HG03066 (cell line): ENCODE data around the gene IL17RD.

Source experiments
- ATAC-seq: cut with Tn5 transposase; IDR thresholded peaks from one replicate; pipeline ENCODE4 v1.9.1; 2021; ENCODE audit warnings: low read depth; ENCODE audit not compliant: unreplicated experiment

The IL17RD gene

GRCh38 chr3:57074135-57074534, 91.0 kb downstream of the IL17RD start:
- no peak for ATAC-seq

GRCh38 chr3:57073628-57074027, 91.5 kb downstream of the IL17RD start:
- no peak for ATAC-seq

GRCh38 chr3:57069503-57069902, 95.7 kb downstream of the IL17RD start:
- no peak for ATAC-seq

DNA sequence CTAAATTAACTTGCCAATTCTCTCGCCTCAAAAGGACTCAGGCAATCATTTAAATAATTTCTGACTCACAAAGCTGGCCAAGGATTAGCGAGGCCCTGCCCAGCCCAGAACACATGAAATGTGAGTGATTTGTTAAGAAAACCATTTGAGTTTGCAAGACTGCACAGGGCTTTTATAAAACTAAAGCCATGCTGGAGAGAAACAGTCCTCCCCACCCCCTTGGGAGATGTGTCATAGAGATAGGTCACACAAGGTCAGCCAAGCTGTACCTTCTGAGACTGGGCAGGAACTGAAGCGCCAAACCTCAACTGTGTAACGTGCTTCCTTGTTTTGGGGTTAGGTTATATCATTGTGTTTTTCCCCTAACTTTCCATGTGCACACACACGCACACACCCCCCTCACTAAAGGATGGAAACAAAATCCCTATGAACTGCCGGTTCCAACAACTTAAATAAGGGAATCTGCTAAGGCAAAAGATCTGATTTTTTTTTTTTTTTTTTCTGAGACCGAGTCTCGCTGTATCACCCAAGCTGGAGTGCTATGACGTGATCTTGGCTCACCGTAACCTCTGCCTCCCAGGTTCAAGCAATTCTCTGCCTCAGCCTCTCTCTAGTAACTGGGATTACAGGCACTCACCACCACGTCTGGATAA, 96.6 kb downstream of the IL17RD start:
- peak; percentile 99 for ATAC-seq

GRCh38 chr3:57066471-57066870, 98.7 kb downstream of the IL17RD start:
- ATAC-seq = no peak

DNA sequence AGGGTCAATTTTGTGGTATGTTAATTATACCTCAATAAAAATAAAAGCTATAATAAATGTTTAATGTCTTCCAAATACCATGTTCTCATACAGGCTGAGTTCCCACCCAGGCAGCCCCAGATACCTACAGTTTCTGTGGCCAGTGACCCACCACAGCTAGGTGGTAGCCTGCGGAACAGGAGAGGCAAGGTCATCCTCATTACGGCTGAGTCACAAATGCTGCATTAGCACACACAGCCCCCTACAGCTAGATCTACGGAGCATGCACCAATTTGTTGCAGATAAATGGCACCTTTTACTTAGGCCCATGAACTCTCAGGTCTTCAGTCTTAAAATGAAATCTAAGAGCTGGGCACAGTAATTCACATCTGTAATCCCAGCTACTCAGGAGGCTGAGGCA, 99.6 kb downstream of the IL17RD start:
- ATAC-seq = no peak

GRCh38 chr3:57064572-57064971, 100.6 kb downstream of the IL17RD start:
- ATAC-seq = no peak

DNA sequence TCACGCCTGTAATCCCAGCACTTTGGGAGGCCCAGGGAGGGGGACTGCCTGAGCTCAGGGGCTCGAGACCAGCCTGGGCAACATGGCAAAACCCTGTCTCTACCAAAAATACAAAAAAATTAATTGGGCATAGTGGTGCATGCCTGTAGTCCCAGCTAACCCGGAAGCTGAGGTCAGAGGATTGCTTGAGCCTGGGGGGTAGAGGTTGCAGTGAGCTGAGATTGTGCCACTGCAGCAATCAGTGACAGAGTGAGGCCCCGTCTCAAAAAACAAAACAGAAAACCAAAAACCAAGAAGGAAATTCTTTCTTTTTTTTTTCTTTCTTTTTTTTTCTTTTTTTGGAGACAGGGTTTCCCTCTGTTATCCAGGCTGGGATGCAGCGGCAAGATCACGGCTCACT, 101.2 kb downstream of the IL17RD start:
- no peak for ATAC-seq

DNA sequence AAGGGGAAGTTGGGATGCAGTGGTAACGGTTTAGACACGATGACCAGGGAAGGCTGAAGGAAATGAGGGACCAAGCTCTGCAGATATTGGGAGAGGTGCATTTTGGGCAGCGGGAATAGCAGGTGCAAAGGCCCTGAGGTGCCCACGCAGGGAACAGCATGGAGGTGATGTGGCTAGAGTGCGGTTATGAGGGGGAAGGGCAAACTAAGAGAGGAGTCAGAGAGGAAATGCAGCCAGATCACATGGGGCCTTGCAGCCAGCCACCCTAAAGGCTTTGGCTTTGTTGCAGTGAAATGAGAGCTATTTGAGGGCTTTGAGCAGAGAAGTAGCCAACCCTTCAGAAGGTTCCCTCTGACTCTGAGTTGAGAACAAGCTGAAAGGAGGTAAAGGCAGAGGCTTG, 102.1 kb downstream of the IL17RD start:
- ATAC-seq = no peak

DNA sequence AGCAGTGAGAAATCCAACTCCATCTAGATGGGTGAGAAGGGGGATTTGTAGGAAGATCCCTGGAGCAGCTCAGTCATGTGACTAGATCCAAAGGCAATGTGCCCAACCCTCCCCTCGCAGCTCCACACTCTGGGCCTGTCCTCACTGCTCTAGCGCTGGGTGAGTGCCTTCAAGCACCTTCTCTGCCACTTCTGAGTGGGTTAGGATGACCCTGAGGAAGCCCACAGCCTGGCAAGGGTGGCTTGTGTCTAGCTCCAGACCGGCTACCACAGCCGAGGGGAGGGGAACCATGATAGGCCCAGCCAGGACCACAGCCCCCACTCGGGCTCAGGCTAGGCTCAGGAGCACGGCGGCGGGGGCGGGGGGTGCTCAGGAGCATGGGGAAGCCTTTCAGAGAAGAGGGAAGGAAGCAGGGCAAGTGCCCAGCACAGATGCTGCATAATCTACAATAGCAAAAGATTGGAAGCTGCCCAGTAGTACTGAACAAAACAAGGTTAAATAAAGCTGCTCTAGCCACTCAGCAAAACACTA, 103.0 kb downstream of the IL17RD start:
- no peak for ATAC-seq

DNA sequence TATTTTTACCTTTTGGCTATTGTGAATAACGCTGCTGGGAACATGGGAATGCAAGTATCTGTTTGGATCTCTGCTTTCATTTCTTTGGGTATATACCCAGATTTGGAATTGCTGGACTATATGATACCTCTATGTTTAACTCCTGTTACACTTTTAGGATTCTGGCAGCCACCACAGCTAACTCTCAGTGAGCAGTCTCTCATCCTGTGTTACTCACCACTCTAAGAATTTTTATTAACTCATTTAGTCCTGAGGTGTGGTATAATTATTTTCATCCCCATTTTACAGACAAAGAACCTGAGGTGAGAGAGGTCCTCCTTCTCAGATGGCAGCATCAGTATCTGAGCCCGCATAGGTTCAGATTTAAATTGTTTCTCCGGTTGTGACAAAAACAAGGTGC, 103.6 kb downstream of the IL17RD start:
- ATAC-seq = no peak

GRCh38 chr3:57060089-57060821, 104.9 kb downstream of the IL17RD start, which contains the start of gene SPATA12:
TSS of gene SPATA12 (plus strand) at chr3:57060664. CDS start at chr3:57073695, 13,031 bp downstream.
- no peak for ATAC-seq

DNA sequence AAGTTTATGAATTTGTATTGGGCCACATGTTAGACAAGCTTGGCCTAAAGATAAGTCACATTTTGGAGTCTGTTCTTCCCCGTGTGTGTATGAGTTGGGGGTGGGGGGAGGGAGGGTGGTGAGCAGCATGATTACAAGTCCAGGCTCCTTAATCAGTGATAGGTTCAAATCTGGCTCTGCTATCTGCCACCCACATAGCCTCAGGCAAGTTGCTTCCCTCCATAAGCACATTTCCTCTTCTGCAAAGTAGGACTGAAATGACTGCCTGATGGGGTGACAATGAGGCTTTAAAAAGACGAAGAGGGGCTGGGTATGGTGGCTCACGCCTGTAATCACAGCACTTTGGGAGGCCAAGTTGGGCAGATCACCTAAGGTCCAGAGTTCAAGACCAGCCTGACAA, 105.7 kb downstream of the IL17RD start:
- no peak for ATAC-seq

DNA sequence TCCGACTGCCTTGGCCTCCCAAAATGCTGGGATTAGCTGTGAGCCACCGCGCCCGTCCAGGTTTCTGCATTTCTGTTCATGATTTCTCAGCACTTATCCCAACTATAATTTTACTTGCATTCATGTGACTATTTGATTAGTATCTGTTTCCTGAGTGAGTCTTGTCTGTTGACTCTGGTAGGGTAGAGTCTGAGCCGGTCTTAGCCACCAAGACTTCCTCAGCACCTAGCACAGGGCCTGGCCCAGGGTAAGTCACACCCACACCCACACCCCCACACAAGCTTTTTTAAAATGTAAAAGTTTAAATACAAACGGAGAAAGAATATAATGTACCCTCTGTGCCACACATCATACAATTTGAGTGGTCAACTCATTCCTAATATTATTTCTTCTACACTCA, 107.8 kb downstream of the IL17RD start:
- no peak for ATAC-seq

DNA sequence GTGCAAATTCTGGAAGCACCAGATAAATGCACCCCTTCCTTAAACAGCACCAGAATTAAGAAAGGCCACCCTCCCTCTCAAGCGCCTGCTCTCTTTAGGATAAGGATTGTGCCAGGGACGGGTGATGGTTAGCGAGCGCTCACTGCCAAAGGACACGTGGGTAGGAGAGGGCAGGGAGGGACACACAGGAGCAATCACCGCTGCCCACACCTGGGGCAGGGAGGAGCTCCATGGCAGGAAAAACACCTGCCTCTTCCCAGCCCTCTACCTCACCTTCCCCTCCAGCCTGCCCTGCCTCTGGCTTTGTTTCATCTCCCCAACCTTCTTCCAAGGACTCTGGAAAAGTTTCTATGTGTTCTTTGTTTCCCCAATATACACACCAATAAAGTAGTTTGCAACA, 112.0 kb downstream of the IL17RD start:
- ATAC-seq = no peak

DNA sequence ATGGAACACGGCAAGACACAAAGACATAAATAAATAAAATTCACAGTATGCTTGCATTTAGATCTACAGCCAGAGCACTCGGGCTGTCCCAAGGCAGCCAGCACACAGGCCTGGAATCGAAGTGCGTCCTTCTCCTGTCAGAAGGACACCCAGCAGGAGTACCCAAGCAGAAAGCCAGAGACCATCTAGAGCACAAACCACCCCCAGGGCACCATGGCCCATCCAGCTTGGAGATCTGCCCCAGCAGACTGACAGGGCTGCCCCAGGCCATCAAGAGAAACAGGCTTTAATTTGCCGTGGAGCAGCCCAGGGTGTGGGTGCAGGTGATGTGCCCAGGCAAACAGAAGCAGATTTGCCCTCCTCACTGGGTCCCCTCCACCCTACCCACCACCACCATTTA, 112.5 kb downstream of the IL17RD start:
- no peak for ATAC-seq

DNA sequence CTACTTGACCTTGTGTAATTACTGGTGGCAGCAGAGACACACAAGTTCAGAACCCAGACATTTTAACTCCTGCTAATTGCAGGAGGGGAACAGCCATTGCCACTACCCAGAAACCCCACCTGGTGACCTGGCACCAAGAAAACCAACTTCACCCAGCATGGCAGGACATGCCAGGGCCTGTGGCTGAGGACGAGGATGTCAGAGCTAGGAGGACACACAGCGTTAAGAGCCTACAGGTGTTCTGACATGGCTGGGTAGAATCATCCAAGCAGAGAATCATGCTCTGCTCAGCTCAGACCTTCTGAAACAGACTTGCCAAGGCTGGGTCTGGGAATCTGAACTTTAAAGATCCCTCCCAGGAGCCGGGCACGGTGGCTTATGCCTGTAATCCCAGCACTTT, 116.4 kb downstream of the IL17RD start:
- ATAC-seq = no peak

- no peak for ATAC-seq
Observed at GRCh38 chr3:57048052-57048671, 117.0 kb downstream of the IL17RD start.

DNA sequence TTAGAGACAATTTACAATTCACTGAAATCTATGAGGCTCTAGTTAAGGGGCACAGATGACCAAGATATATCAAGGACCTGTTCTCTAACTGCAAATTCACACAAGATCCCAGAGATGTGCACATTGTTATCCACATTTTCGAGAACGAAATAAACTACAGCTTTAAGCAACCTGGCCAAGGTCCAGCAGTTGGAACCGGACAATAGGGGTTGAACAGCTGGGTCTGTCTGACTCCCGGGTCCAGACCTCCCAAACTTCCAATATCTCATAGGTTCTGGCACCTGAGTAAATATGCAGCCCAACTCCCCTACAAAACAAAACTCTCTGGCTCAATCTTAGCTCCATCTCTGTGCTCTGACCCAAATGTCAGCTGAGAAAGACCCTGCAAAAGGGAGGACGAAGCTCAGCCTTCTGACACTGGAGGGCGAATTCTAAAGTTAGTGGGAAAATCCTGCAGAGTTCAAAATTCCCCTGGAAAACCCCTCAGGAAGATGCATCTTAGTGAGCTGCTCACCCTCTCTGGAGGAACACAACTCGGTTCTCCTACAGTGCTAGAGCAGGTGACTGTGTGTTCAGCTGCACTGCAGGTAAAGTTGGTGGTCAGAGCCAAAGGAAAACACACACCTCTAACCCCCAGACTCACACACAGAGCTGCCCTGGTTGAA, 118.9 kb downstream of the IL17RD start:
- ATAC-seq = no peak

DNA sequence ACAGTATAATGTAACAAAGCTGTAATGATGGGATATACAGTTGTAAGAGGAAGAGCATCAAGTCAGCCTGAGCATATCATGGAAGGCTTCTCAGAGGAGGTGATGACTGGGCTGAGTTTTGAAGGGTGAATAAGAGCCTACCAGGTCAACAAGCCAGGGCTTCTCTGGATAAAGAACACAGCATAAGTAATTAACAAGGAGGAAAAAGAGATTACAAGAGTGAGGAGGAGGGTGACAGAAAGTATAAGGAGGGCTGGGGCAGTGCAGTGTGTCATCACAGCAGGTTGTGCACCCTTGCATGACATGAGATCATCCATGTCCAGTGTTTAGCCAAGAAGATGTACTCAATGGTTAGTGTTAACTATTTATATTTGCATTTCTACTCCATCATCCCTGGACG, 121.6 kb downstream of the IL17RD start:
- ATAC-seq = no peak

GRCh38 chr3:57041674-57042073, 123.5 kb downstream of the IL17RD start:
- no peak for ATAC-seq
